ENCODE results near the gene SUGT1.

SUGT1 gene

DNA sequence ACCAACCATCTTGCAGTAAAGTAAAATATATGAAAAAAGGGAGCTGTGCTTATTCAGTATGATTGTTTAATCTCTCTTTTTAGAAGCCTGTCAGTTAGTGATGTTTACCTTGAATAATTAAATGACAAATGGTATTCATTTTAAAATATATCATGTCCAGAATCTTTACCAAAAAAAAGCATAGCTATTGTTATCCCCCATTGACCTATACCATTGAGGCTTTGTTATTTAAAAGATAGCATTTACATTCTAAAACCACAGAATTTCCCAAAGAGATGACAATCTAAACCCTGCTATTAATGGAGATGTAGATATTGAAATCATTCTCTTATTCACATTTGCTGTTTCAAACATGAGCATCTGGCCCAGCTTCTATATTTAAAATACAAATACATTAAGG, 84.8 kb downstream of the SUGT1 start:
- Histone ChIP-seq H2AFZ (no peak overlapping the region), H3K4me3 (ENCODE audit: low read depth, low read length) (no peak overlapping the region), H3K79me2 (no peaks in the 10 kb centered on the region), H3K9me3 (ENCODE audit: control insufficient read depth, low read length) (no peaks in the 10 kb centered on the region), H3K9ac (no peak overlapping the region), H3K27me3 (ENCODE audit: control insufficient read depth, insufficient read depth, low read length) (peaks cover 5% of the 10 kb centered on the region), H3K36me3 (ENCODE audit: control insufficient read depth, insufficient read depth, low read length) (no peaks in the 10 kb centered on the region), H3K4me2 (ENCODE audit: low read length) (no peak overlapping the region), H3K4me1 (no peaks in the 10 kb centered on the region), H3K27ac (no peak overlapping the region)
- TF ChIP-seq, protein P1, sequence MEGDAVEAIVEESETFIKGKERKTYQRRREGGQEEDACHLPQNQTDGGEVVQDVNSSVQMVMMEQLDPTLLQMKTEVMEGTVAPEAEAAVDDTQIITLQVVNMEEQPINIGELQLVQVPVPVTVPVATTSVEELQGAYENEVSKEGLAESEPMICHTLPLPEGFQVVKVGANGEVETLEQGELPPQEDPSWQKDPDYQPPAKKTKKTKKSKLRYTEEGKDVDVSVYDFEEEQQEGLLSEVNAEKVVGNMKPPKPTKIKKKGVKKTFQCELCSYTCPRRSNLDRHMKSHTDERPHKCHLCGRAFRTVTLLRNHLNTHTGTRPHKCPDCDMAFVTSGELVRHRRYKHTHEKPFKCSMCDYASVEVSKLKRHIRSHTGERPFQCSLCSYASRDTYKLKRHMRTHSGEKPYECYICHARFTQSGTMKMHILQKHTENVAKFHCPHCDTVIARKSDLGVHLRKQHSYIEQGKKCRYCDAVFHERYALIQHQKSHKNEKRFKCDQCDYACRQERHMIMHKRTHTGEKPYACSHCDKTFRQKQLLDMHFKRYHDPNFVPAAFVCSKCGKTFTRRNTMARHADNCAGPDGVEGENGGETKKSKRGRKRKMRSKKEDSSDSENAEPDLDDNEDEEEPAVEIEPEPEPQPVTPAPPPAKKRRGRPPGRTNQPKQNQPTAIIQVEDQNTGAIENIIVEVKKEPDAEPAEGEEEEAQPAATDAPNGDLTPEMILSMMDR (IDR thresholded peaks at IDR 0.05) = no peak

DNA sequence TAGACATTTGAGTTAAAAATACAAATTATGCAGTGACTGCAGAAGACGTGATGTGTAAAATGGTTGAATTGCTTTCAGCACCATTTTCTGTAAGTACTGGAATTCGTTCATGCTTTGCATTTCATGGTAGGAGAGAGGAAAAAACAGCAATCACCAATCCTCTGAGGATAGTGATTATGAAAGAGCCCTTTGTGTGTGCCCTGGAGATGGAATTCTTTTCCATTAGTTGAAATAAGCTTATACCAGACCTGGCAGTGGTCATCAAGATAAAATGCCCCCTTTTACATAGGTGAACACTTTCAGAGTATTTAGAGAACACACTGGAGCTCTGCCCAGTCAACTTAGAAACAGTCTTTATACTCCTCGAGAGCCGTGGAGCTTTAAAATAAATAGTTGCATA, 85.3 kb downstream of the SUGT1 start:
- H3K9ac ChIP-seq = no peak overlapping the region
- no peak overlapping the region for H2AFZ ChIP-seq
- H3K27me3 ChIP-seq (ENCODE audit: control insufficient read depth, insufficient read depth, low read length) = peaks cover 5% of the 10 kb centered on the region

DNA sequence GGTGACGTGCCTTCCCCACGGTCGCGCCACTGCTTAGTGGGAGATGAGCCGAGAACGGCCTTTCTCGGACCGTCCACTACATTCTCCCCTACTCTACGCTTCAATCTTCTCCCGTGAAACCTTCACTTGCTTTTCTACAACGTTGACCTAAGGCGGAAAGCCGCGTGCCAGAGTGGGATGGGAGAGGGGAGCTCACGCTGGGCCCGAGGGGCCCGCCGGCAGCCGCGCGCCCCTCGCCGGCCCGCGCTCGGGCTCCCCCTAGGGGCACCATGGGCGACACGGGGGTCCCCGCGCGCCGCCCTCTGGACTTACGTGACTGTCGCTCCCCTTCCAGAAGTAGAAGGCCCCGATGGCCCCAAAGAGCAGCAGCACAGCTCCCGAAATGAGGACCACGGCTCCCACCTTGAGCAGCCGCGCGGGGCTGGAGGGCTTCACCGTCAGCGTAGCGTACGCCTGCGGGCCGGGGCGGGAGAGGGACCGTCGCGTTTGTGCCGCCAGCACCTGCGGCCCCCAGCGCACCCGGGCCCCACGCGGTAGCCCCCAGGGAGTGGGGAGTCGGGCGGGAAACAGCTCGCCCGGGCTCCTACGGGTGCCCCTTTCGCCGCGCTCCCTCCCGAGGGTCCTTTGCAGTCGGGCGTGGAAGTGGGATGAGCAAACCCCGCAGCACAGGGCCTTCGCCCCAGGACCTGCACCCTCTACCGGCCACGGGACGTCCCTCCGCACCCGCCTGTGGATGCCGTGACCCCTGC, 86.3 kb downstream of the SUGT1 start:
- H3K36me3 ChIP-seq (ENCODE audit: control insufficient read depth, insufficient read depth, low read length) = no peaks in the 10 kb centered on the region
- H3K27me3 ChIP-seq (ENCODE audit: control insufficient read depth, insufficient read depth, low read length) = peaks cover 5% of the 10 kb centered on the region
- peak overlapping the region; percentile 25 for H3K4me2 ChIP-seq (ENCODE audit: low read length)
- H3K4me3 ChIP-seq (ENCODE audit: low read depth, low read length) = no peak overlapping the region
- H3K79me2 ChIP-seq = no peaks in the 10 kb centered on the region
- TF ChIP-seq, protein P1 (IDR thresholded peaks at IDR 0.05) = no peak
- no peak overlapping the region for H2AFZ ChIP-seq
- no peak overlapping the region for H3K9ac ChIP-seq
- H3K9me3 ChIP-seq (ENCODE audit: control insufficient read depth, low read length) = no peaks in the 10 kb centered on the region
- H3K4me1 ChIP-seq = no peaks in the 10 kb centered on the region
- H3K27ac ChIP-seq = no peak overlapping the region

More for the DNA sequence above, 85.3 kb downstream of the SUGT1 start:
- Histone ChIP-seq H3K79me2 (no peaks in the 10 kb centered on the region), H3K4me3 (ENCODE audit: low read depth, low read length) (no peak overlapping the region), H3K27ac (no peak overlapping the region), H3K9me3 (ENCODE audit: control insufficient read depth, low read length) (no peaks in the 10 kb centered on the region), H3K4me1 (no peaks in the 10 kb centered on the region), H3K36me3 (ENCODE audit: control insufficient read depth, insufficient read depth, low read length) (no peaks in the 10 kb centered on the region), H3K4me2 (ENCODE audit: low read length) (no peak overlapping the region)
- TF ChIP-seq, protein P1 (IDR thresholded peaks at IDR 0.05) = no peak

DNA sequence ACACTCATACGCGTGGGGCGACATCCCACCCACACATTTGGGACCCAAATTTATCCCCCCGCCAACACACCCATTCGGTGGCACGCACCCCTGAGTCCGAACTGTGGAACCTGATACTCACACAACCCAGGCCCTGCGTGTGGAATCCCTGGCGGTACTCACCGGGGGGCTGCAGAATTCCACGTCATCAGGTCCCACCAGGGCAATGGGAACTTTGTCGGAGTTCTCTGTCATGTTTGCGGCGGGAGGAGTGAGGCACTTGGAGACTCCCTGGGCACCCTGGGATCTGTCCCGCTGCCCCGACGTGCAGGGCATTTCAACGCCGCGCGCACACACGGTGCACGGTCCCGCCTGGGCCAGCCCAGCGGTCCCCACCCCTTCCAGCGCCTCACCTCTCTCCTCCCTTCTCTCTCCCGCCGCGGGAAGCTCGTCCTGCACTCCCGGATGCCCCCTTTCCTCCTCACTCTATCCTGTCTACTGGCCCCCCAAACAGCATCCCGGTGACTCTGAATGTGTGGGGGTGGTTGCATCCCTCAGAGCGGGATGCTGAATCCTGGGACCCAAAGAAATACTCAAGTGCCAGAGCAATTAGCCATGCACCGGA, 86.9 kb downstream of the SUGT1 start, which contains the start of gene CNMD:
Gene CNMD, minus strand, starts transcription at position 353 of the 604 bp plus-strand sequence. Its CDS starts 119 bp downstream, at position 234.
- no peak within 1 kb of the TSS for H2AFZ ChIP-seq
- no peak within 1 kb of the TSS for H3K27ac ChIP-seq
- peak within 1 kb of the TSS; percentile 25 for H3K4me2 ChIP-seq (ENCODE audit: low read length)
- H3K9me3 ChIP-seq (ENCODE audit: control insufficient read depth, low read length) = no peaks in the 10 kb centered on the region
- H3K9ac ChIP-seq = no peak within 1 kb of the TSS
- H3K36me3 ChIP-seq (ENCODE audit: control insufficient read depth, insufficient read depth, low read length) = no peaks in the 10 kb centered on the region
- H3K4me1 ChIP-seq = no peaks in the 10 kb centered on the region
- H3K27me3 ChIP-seq (ENCODE audit: control insufficient read depth, insufficient read depth, low read length) = peaks cover 5% of the 10 kb centered on the region
- TF ChIP-seq, protein P1 (IDR thresholded peaks at IDR 0.05) = no peak
- H3K79me2 ChIP-seq = no peaks in the 10 kb centered on the region
- H3K4me3 ChIP-seq (ENCODE audit: low read depth, low read length) = no peak within 1 kb of the TSS

Measured in parathyroid adenoma (tissue), 2 donors.